ENCODE measurements around the gene BMPER. TPM values are rescaled to one million over a fixed set of nuclear protein-coding genes. Genes with fewer than 3 reads are reported as not detected.

Gene BMPER
- total and polyA plus RNA-seq, 10 of the 15 experiments (the other 5 are each of a cell fraction or from before 2014, with no cell fraction given) = 0.02 to 0.08 TPM; not detected in 8

GRCh38 chr7:33982425-33982786 is 77.1 kb downstream of the BMPER start (continued):
- no peak for TF ChIP-seq ELK1 (IDR thresholded peaks at IDR 0.05; ENCODE audit: low read depth, low read length)
- TF ChIP-seq RUNX3 (IDR thresholded peaks at IDR 0.05; ENCODE audit: low read length) = no peak
- TF ChIP-seq TCF12 (IDR thresholded peaks at IDR 0.05; ENCODE audit: low read depth, low read length) = no peak

GRCh38 chr7:33986451-33986850 is 81.1 kb downstream of the BMPER start:
- ChIA-PET SMC1A (ENCODE audit: uncharacterized antibody, unreplicated experiment) (no interaction called here), RAD21 (ENCODE audit: unreplicated experiment) (no interaction called here), CTCF (no interaction called here), POLR2A (no interaction called here)
- Histone ChIP-seq H4K20me1 (ENCODE audit: control insufficient read depth, insufficient read depth) (no peaks in the 10 kb centered on the region), H3K79me2 (ENCODE audit: control insufficient read depth, insufficient read depth, low read length) (no peaks in the 10 kb centered on the region), H2AFZ (ENCODE audit: control insufficient read depth, low read depth, low read length) (no peak overlapping the region), H3K36me3 (ENCODE audit: control insufficient read depth in 2 of 2, insufficient read depth in 2 of 2, low read length in 1 of 2) (no peaks in the 10 kb centered on the region), H3K27me3 (replicated peaks in 1 of 2; ENCODE audit: control insufficient read depth in 2 of 2, insufficient read depth in 2 of 2, low read length in 1 of 2) (no peaks in the 10 kb centered on the region), H3K27ac (ENCODE audit: control insufficient read depth, insufficient read depth) (no peak overlapping the region), H3K4me2 (ENCODE audit: control insufficient read depth, insufficient read depth) (no peak overlapping the region), H3K4me3 (no peak overlapping the region), H3K4me1 (ENCODE audit: control insufficient read depth, insufficient read depth, low read length) (no peaks in the 10 kb centered on the region), H3K9ac (ENCODE audit: control insufficient read depth, insufficient read depth, low read length) (no peak overlapping the region), H3K9me3 (replicated peaks; ENCODE audit: control insufficient read depth, insufficient read depth, low read length) (no peaks in the 10 kb centered on the region)
- FAIRE-seq (no peak), DNase-seq (ENCODE audit: low read depth, low spot score) (no peak), ATAC-seq (no peak)
- WGBS (ENCODE audit: insufficient coverage, insufficient replicate concordance, low lambda C conversion rate, missing lambda C conversion rate) = 0% methylated on average over 2 of the region's 2 CpGs
- BruUV-seq (replicated peaks) = no TSS peak
- in situ Hi-C loops (cut with MboI) = no loop called here
- intact Hi-C loops (cut with micrococcal nuclease; ENCODE audit: unreplicated experiment) = no loop called here
- TF ChIP-seq MYC (IDR thresholded peaks at IDR 0.05; ENCODE audit: insufficient read depth, insufficient read length, insufficient replicate concordance, low read length, severe bottlenecking) = no peak
- TF ChIP-seq SMAD5 (IDR thresholded peaks at IDR 0.05; ENCODE audit: low read depth) = no peak
- TF ChIP-seq ZBTB40 (IDR thresholded peaks at IDR 0.05; ENCODE audit: borderline replicate concordance) = no peak
- no peak for TF ChIP-seq REST (IDR thresholded peaks at IDR 0.05; ENCODE audit: low read depth, low read length)
- no peak for TF ChIP-seq ZNF24 (IDR thresholded peaks at IDR 0.05)
- TF ChIP-seq PKNOX1 (IDR thresholded peaks at IDR 0.05) = no peak
- no peak for TF ChIP-seq RELA (IDR thresholded peaks at IDR 0.05; ENCODE audit: borderline replicate concordance, partially characterized antibody)
- TF ChIP-seq MEF2B (IDR thresholded peaks at IDR 0.05; ENCODE audit: partially characterized antibody, poor library complexity, severe bottlenecking) = no peak
- TF ChIP-seq TCF7 (IDR thresholded peaks at IDR 0.05; ENCODE audit: borderline replicate concordance) = no peak
- no peak for TF ChIP-seq MTA3 (IDR thresholded peaks at IDR 0.05; ENCODE audit: borderline replicate concordance, low read length)
- no peak for TF ChIP-seq WRNIP1 (IDR thresholded peaks at IDR 0.05; ENCODE audit: borderline replicate concordance, low read depth, low read length)
